OCI-LY7 (cell line): ENCODE data around the gene TSTD2. TPM values are rescaled to one million over a fixed set of nuclear protein-coding genes. Genes with fewer than 3 reads are reported as not detected.

Experiments
- BruUV-seq: library from RNA; stranded (reverse); fragments of 400-500 nt; replicated peaks from 2 replicates; lab custom pipeline; 2021; lab: Mats Ljungman, UMichigan
- CTCF ChIA-PET: fragments of 300-600 bp; sonication (Branson Sonifier 250); formaldehyde crosslinking; loops from one replicate; lab custom pipeline; 2022; ENCODE audit warnings: antibody characterized with exemption; ENCODE audit not compliant: unreplicated experiment; lab: Charles Lee
- POLR2A ChIA-PET: fragments of 300-600 bp; sonication (Branson Sonifier 250); formaldehyde crosslinking; loops from one replicate; lab custom pipeline; 2022; ENCODE audit warnings: antibody characterized with exemption; lab: Charles Lee
- DNase-seq: peaks from one replicate; pipeline ENCODE4 v3.0.0-alpha.2; 2015; ENCODE audit warnings: low spot score
- H2AFZ ChIP-seq: fragments of 200-600 bp; sonication (generic), shearing (Covaris generic); 2 replicates; pipeline ENCODE4 v1.6.1; 2014; ENCODE audit warnings: mild to moderate bottlenecking, antibody characterized with exemption, low read length, moderate library complexity
- H3K27ac ChIP-seq: fragments of 200-600 bp; sonication (generic); 2 replicates; pipeline ENCODE4 v1.5.1; 2014; ENCODE audit warnings: mixed run types, low read depth, mild to moderate bottlenecking, moderate library complexity, low read length, inconsistent platforms; ENCODE audit not compliant: poor library complexity, severe bottlenecking
- H3K36me3 ChIP-seq: fragments of 200-600 bp; sonication (generic); 2 replicates; pipeline ENCODE4 v1.6.1; 2014; ENCODE audit warnings: mild to moderate bottlenecking, antibody characterized with exemption, low read length, moderate library complexity, mixed read lengths; ENCODE audit not compliant: insufficient read depth
- H3K4me1 ChIP-seq: fragments of 200-600 bp; sonication (generic); 2 replicates; pipeline ENCODE4 v1.5.1; 2014; ENCODE audit warnings: mild to moderate bottlenecking, low read length; ENCODE audit not compliant: insufficient read depth, poor library complexity, severe bottlenecking
- H3K4me2 ChIP-seq: fragments of 200-600 bp; sonication (generic); 2 replicates; pipeline ENCODE4 v1.6.1; 2014; ENCODE audit warnings: mild to moderate bottlenecking, low read length
- H3K4me3 ChIP-seq: fragments of 200-600 bp; sonication (generic); 2 replicates; pipeline ENCODE4 v1.5.1; 2014; ENCODE audit warnings: mild to moderate bottlenecking, low read depth, low read length; ENCODE audit not compliant: poor library complexity, severe bottlenecking
- H3K79me2 ChIP-seq: fragments of 200-600 bp; sonication (generic); 2 replicates; pipeline ENCODE4 v1.6.1; 2016; ENCODE audit warnings: low read depth, mild to moderate bottlenecking, low read length, moderate library complexity, mixed read lengths; ENCODE audit not compliant: insufficient read depth
- H3K9me2 ChIP-seq: fragments of 200-600 bp; sonication (generic); 2 replicates; pipeline ENCODE4 v1.6.1; 2016; ENCODE audit warnings: mild to moderate bottlenecking, low read length, mixed read lengths; ENCODE audit not compliant: insufficient read depth
- H3K9me3 ChIP-seq: fragments of 200-600 bp; sonication (generic); 2 replicates; pipeline ENCODE4 v1.6.1; 2014; ENCODE audit warnings: mild to moderate bottlenecking, mixed run types, low read length, mixed read lengths
- H4K20me1 ChIP-seq: fragments of 200-600 bp; sonication (generic); 2 replicates; pipeline ENCODE4 v1.6.1; 2014; ENCODE audit warnings: mild to moderate bottlenecking, antibody characterized with exemption, low read length, moderate library complexity, mixed read lengths; ENCODE audit not compliant: insufficient read depth
- EZH2phosphoT487 ChIP-seq: fragments of 200-600 bp; sonication (generic); IDR thresholded peaks from 2 replicates; pipeline ENCODE4 v1.6.1; 2018; ENCODE audit warnings: low read depth, borderline replicate concordance, mild to moderate bottlenecking, mixed run types, antibody characterized with exemption, low read length, moderate library complexity, mixed read lengths
- intact Hi-C: fragments of 100-400 bp; cut with micrococcal nuclease; formaldehyde crosslinking; loops from one replicate; pipeline ENCODE4 v1.10.0; 2022; ENCODE audit not compliant: unreplicated experiment
- total RNA-seq, 2 experiments: library from RNA; depleted of rRNA in 1 of 2; stranded (reverse); fragments of >200 nt in 1 of 2; shearing (Covaris generic) in 1 of 2; gene quantifications; 2 replicates each; pipeline ENCODE4 v1.2.3, GENCODE V29; 2014 to 2022
- TF ChIP-seq, protein P1 (sequence below): fragments of 200-600 bp; sonication (generic); conservative IDR thresholded peaks from 2 replicates; pipeline ENCODE4 v1.5.1; 2014; ENCODE audit warnings: mild to moderate bottlenecking, antibody characterized with exemption, low read length, moderate library complexity, mixed read lengths

Gene TSTD2
- total RNA-seq, 2 experiments from 2014 or later = 17.1 to 22.0 TPM

DNA sequence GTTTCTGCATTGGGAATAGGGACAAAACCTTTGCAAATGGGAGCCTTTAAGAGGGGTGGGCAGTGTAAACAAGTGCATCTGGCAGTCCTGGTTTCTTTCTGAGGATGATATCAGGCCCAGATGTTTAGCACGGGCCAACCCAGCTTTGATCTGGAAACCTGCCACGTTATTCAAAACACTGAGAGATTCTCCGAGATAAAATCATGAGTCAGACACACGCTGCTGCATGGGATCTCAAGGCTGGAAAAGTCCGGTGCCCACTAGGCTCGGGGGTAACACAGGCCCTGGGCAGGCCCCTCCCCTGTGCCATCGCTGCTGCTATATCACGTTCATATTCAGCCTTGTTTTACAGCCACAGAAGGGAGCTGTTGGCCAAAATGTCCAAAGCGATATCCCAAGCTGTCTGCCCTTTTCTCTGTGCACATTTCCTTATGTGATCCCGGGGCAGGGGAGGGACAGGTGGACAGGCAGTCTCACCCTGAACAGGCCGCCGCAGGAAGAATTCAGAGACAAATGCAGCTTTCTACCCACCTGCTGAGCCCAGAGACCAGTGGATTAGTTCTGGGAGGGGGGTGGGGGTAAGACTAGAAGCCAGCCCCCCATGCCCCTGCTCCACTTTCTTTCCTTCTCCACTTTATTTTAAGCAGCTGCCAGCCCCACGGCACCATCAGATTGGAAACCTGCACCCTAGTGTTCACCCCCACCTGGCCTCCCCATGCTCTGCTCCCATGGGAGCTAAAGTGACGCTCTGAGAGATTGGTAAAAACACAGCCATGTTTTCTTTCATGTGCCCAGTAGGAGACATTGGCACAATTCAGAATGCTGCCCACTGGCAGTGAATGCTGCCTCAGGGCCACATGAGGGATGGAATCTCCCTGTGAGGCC is 68.6 kb downstream of the TSTD2 start:
- Histone ChIP-seq H2AFZ (no peak overlapping the region), H3K4me2 (no peak overlapping the region), H3K27ac (no peak overlapping the region), H3K9me2 (no peaks in the 10 kb centered on the region), H3K4me3 (no peak overlapping the region), H3K9me3 (no peaks in the 10 kb centered on the region), H3K4me1 (no peaks in the 10 kb centered on the region), H3K36me3 (no peaks in the 10 kb centered on the region), H3K79me2 (no peaks in the 10 kb centered on the region), H4K20me1 (no peaks in the 10 kb centered on the region)
- BruUV-seq = no TSS peak
- intact Hi-C loops = no loop called here
- TF ChIP-seq, protein P1, sequence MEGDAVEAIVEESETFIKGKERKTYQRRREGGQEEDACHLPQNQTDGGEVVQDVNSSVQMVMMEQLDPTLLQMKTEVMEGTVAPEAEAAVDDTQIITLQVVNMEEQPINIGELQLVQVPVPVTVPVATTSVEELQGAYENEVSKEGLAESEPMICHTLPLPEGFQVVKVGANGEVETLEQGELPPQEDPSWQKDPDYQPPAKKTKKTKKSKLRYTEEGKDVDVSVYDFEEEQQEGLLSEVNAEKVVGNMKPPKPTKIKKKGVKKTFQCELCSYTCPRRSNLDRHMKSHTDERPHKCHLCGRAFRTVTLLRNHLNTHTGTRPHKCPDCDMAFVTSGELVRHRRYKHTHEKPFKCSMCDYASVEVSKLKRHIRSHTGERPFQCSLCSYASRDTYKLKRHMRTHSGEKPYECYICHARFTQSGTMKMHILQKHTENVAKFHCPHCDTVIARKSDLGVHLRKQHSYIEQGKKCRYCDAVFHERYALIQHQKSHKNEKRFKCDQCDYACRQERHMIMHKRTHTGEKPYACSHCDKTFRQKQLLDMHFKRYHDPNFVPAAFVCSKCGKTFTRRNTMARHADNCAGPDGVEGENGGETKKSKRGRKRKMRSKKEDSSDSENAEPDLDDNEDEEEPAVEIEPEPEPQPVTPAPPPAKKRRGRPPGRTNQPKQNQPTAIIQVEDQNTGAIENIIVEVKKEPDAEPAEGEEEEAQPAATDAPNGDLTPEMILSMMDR = no peak
- no peak for TF ChIP-seq EZH2phosphoT487
- no peak for DNase-seq
- ChIA-PET CTCF (no interaction called here), POLR2A (no interaction called here)

DNA sequence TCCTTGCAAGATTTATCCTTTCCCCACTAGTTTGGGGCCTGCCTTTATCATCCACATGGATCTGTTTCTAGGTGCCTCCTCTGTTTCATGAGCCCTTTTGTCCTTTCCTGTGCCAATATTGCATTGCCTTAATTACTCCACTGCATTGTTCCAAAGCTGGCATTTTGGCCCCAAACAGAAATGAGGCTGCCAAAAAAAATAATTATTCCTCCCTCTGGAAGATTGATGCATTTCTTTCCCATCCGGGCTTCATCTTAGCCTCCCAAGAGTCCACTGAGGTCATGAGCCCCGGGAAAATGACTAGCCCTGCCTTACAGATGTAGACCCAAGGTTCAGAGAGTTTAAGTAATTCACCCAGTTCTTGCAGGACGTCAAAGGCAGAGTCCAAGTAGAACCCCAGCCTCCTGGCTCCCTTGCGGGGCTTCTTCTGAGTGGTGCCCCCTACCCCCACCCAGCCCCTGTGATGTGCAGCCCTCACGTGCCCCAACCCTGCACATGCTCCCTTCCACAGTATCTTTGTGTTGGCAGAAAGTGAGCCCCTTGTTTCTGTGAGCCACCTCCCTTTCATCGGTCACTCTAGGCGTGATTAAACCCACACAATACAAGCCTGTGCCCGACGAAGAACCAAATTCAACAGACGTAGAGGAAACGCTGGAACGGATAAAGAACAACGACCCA is 69.6 kb downstream of the TSTD2 start:
- intact Hi-C loops = no loop called here
- H3K9me3 ChIP-seq = no peaks in the 10 kb centered on the region
- no peaks in the 10 kb centered on the region for H3K4me1 ChIP-seq
- no peak overlapping the region for H2AFZ ChIP-seq
- BruUV-seq = no TSS peak
- CTCF ChIA-PET = no interaction called here
- no peaks in the 10 kb centered on the region for H3K79me2 ChIP-seq
- H4K20me1 ChIP-seq = no peaks in the 10 kb centered on the region
- no peak overlapping the region for H3K4me2 ChIP-seq
- no peaks in the 10 kb centered on the region for H3K9me2 ChIP-seq
- no peak overlapping the region for H3K4me3 ChIP-seq
- H3K36me3 ChIP-seq = no peaks in the 10 kb centered on the region
- POLR2A ChIA-PET = no interaction called here
- DNase-seq = no peak
- H3K27ac ChIP-seq = no peak overlapping the region
- TF ChIP-seq, protein P1 = no peak
- no peak for TF ChIP-seq EZH2phosphoT487
